Suprapubic skin (tissue), 4 donors: Measurements from ENCODE around the gene CNTN4. TPM values are rescaled to one million over a fixed set of nuclear protein-coding genes. Genes with fewer than 3 reads are reported as not detected.

Experiments
- DNase-seq, 2 donors: peaks; one replicate each; pipeline ENCODE4 v3.0.0-alpha.2; 2019; ENCODE audit warnings: low spot score in 2 of 2
- H3K27ac ChIP-seq: fragments of 200-600 bp; sonication (generic); one replicate; pipeline ENCODE4 v1.5.1; 2019
- H3K27me3 ChIP-seq: fragments of 200-600 bp; sonication (generic); one replicate; pipeline ENCODE4 v1.5.1; 2019
- H3K36me3 ChIP-seq: fragments of 200-600 bp; sonication (generic); one replicate; pipeline ENCODE4 v1.5.1; 2019
- H3K4me1 ChIP-seq: fragments of 200-600 bp; sonication (generic); one replicate; pipeline ENCODE4 v1.5.1; 2019
- H3K4me3 ChIP-seq: fragments of 200-600 bp; sonication (generic); one replicate; pipeline ENCODE4 v1.5.1; 2019; ENCODE audit warnings: mild to moderate bottlenecking
- H3K9me3 ChIP-seq: fragments of 200-600 bp; sonication (generic); one replicate; pipeline ENCODE4 v1.5.1; 2019
- CTCF ChIP-seq, 2 donors: fragments of 200-600 bp in 1 of 2; fragments of 450-650 bp in 1 of 2; sonication (generic) in 1 of 2; IDR thresholded peaks; one replicate each; pipeline ENCODE4 v1.5.1; 2016 to 2019; ENCODE audit warnings: antibody characterized with exemption in 2 of 2, mild to moderate bottlenecking in 1 of 2, moderate library complexity in 1 of 2
- EP300 ChIP-seq: sonication (generic); formaldehyde crosslinking; IDR thresholded peaks from one replicate; pipeline ENCODE4 v1.6.1; 2017; ENCODE audit warnings: antibody characterized with exemption
- POLR2A ChIP-seq, 2 donors: fragments of 450-650 bp; IDR thresholded peaks; one replicate each; pipeline ENCODE4 v1.6.1; 2017; ENCODE audit warnings: antibody characterized with exemption in 2 of 2, mild to moderate bottlenecking in 2 of 2, moderate library complexity in 2 of 2
- POLR2AphosphoS5 ChIP-seq, 3 donors: sonication (generic); formaldehyde crosslinking; IDR thresholded peaks; one replicate each; pipeline ENCODE4 v1.6.1; 2017; ENCODE audit warnings: antibody characterized with exemption in 3 of 3
- WGBS: methylation state at CpG from one replicate; pipeline ENCODE4 v1.1.5; 2018; 5-methylcytosine and 5-hydroxymethylcytosine counted together
- total RNA-seq, 4 donors: library from RNA; depleted of rRNA; stranded (reverse); fragments of >200 nt; gene quantifications; one replicate each; pipeline ENCODE4 v1.1.0, GENCODE V29; 2016

CNTN4 gene
- total RNA-seq, 4 donors from 2014 or later = 0.60 to 8.1 (median 7.5) TPM

GRCh38 chr3:2334921-2335320, 236.3 kb downstream of the CNTN4 start:
- no peaks in the 10 kb centered on the region for H3K9me3 ChIP-seq
- H3K36me3 ChIP-seq = no peaks in the 10 kb centered on the region
- no peak overlapping the region for H3K4me3 ChIP-seq
- no peak for DNase-seq
- H3K4me1 ChIP-seq = no peaks in the 10 kb centered on the region
- TF ChIP-seq CTCF (IDR thresholded peaks at IDR 0.05) = no peak
- TF ChIP-seq POLR2A (IDR thresholded peaks at IDR 0.05) = no peak
- no peak for TF ChIP-seq EP300
- no peaks in the 10 kb centered on the region for H3K27me3 ChIP-seq
- H3K27ac ChIP-seq = no peak overlapping the region
- WGBS = 52% methylated on average over 3 of the region's 3 CpGs

- no peak for TF ChIP-seq POLR2A (IDR thresholded peaks at IDR 0.05)
- TF ChIP-seq CTCF (IDR thresholded peaks at IDR 0.05) = no peak
- TF ChIP-seq POLR2AphosphoS5 (IDR thresholded peaks at IDR 0.05) = no peak
- TF ChIP-seq EP300 = no peak
- H3K4me3 ChIP-seq = no peak overlapping the region
- H3K27ac ChIP-seq = no peak overlapping the region
- 79% methylated on average over 5 of the region's 5 CpGs for WGBS
- no peaks in the 10 kb centered on the region for H3K36me3 ChIP-seq
- no peaks in the 10 kb centered on the region for H3K9me3 ChIP-seq
- no peaks in the 10 kb centered on the region for H3K4me1 ChIP-seq
- no peaks in the 10 kb centered on the region for H3K27me3 ChIP-seq
- no peak for DNase-seq
Measured at GRCh38 chr3:2343031-2343682, 244.5 kb downstream of the CNTN4 start.

GRCh38 chr3:2352134-2352762, 253.6 kb downstream of the CNTN4 start:
- H3K4me3 ChIP-seq = no peak overlapping the region
- H3K9me3 ChIP-seq = no peaks in the 10 kb centered on the region
- H3K36me3 ChIP-seq = no peaks in the 10 kb centered on the region
- H3K27me3 ChIP-seq = no peaks in the 10 kb centered on the region
- peaks cover 9% of the 10 kb centered on the region for H3K4me1 ChIP-seq
- 97% methylated on average over 17 of the region's 28 CpGs for WGBS
- TF ChIP-seq POLR2AphosphoS5 (IDR thresholded peaks at IDR 0.05) = no peak
- DNase-seq = no peak
- no peak overlapping the region for H3K27ac ChIP-seq

GRCh38 chr3:2354702-2355101, 256.0 kb downstream of the CNTN4 start:
- Histone ChIP-seq H3K36me3 (no peaks in the 10 kb centered on the region), H3K27ac (no peak overlapping the region), H3K9me3 (no peaks in the 10 kb centered on the region), H3K27me3 (no peaks in the 10 kb centered on the region), H3K4me1 (peaks cover 9% of the 10 kb centered on the region), H3K4me3 (no peak overlapping the region)
- DNase-seq = no peak
- WGBS = 11% methylated on average over 1 of the region's 1 CpG
- TF ChIP-seq EP300 (no peak), POLR2AphosphoS5 (IDR thresholded peaks at IDR 0.05) (no peak), POLR2A (IDR thresholded peaks at IDR 0.05) (no peak), CTCF (IDR thresholded peaks at IDR 0.05) (no peak)

GRCh38 chr3:2356298-2356950, 257.8 kb downstream of the CNTN4 start:
- TF ChIP-seq EP300 (no peak), POLR2AphosphoS5 (IDR thresholded peaks at IDR 0.05) (no peak), POLR2A (IDR thresholded peaks at IDR 0.05) (no peak), CTCF (IDR thresholded peaks at IDR 0.05) (no peak)
- no peak for DNase-seq
- H3K4me1 ChIP-seq = peaks cover 9% of the 10 kb centered on the region
- H3K27me3 ChIP-seq = no peaks in the 10 kb centered on the region
- no peak overlapping the region for H3K4me3 ChIP-seq
- no peaks in the 10 kb centered on the region for H3K9me3 ChIP-seq
- 83% methylated on average over 3 of the region's 3 CpGs for WGBS
- H3K27ac ChIP-seq = no peak overlapping the region
- H3K36me3 ChIP-seq = no peaks in the 10 kb centered on the region
